Measurements from ENCODE around the gene ARHGAP44. TPM values are rescaled to one million over a fixed set of nuclear protein-coding genes. Genes with fewer than 3 reads are reported as not detected.

Gene ARHGAP44
- total and polyA plus RNA-seq, 10 donors = 0.54 to 2.6 (median 1.6) TPM

DNA sequence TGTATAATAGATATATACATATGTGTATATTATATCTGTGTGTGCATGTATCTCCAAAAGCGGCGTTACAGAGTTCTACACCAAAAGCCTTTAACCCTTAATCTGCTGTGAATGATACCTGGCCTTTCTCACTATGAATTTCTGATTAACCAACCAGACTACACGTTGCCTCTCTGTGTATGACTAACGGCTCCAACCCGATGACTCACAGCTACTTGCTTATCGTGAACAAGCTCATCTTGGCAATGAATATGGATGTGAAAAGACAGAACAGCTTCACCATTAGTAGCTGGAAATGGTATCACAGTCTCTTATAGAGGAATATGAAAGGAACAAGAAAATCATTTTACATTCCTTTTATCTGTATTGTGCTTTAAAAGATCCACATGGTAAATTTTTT lies 23.8 kb upstream of the ARHGAP44 start:
- no peak for DNase-seq
- intact Hi-C loops (cut with DNase I; ENCODE audit: low total_unique reads) = no loop called here
- Histone ChIP-seq H3K36me3 (no peaks in the 10 kb centered on the region), H3K4me1 (no peaks in the 10 kb centered on the region), H3K27ac (no peak overlapping the region), H3K27me3 (replicated peaks in 1 of 7) (no peaks in the 10 kb centered on the region), H3K9me3 (no peaks in the 10 kb centered on the region), H3K4me3 (no peak overlapping the region)
- TF ChIP-seq POLR2A (IDR thresholded peaks at IDR 0.05) (no peak), POLR2AphosphoS5 (IDR thresholded peaks at IDR 0.05) (no peak), CTCF (IDR thresholded peaks at IDR 0.05 in 8 of 11, conservative IDR thresholded peaks at IDR 0.05 in 3 of 11) (no peak)
- WGBS, 5 donors = 54 to 79% (median 76%) methylated on average over 6 of the region's 6 CpGs

DNA sequence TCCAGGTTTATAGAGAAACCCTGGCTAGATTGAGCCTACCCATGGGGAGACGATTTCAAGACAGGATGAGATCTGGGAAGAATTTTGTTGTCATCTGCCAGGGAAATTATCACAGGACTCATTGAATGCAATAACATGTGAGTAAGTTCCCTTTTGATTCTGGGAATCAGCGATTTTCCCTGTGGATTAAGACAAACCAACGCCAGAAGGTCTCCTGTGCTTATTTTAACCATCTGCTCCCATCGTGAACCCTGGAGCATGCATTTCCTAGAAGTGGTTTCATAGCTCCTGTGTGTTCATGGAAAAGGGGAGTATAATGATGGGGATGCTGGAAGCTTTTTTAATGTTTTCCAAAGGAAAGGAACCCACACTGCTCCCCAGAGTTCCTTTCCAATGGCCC lies 21.0 kb upstream of the ARHGAP44 start:
- Histone ChIP-seq H3K27ac (no peak overlapping the region), H3K9me3 (no peaks in the 10 kb centered on the region), H3K4me1 (no peaks in the 10 kb centered on the region), H3K27me3 (replicated peaks in 1 of 7) (no peaks in the 10 kb centered on the region), H3K36me3 (no peaks in the 10 kb centered on the region), H3K4me3 (no peak overlapping the region)
- TF ChIP-seq POLR2AphosphoS5 (IDR thresholded peaks at IDR 0.05) (no peak), CTCF (IDR thresholded peaks at IDR 0.05 in 8 of 11, conservative IDR thresholded peaks at IDR 0.05 in 3 of 11) (no peak), POLR2A (IDR thresholded peaks at IDR 0.05) (no peak)
- no peak for DNase-seq
- intact Hi-C loops (cut with DNase I; ENCODE audit: low total_unique reads) = no loop called here
- WGBS, 5 donors = 61 to 85% (median 78%) methylated on average over 4 of the region's 4 CpGs

GRCh38 chr17:12769981-12770380 lies 19.3 kb upstream of the ARHGAP44 start:
- H3K27ac ChIP-seq = no peak overlapping the region
- 88 to 94% (median 93%) methylated on average over 6 of the region's 6 CpGs for WGBS, 5 donors
- intact Hi-C loops (cut with DNase I; ENCODE audit: low total_unique reads) = no loop called here
- H3K36me3 ChIP-seq = no peaks in the 10 kb centered on the region
- no peaks in the 10 kb centered on the region for H3K4me1 ChIP-seq
- H3K27me3 ChIP-seq (replicated peaks in 1 of 7) = no peaks in the 10 kb centered on the region
- H3K9me3 ChIP-seq = no peaks in the 10 kb centered on the region
- TF ChIP-seq CTCF (IDR thresholded peaks at IDR 0.05 in 8 of 11, conservative IDR thresholded peaks at IDR 0.05 in 3 of 11) (no peak), POLR2AphosphoS5 (IDR thresholded peaks at IDR 0.05) (no peak), POLR2A (IDR thresholded peaks at IDR 0.05) (no peak)
- no peak overlapping the region for H3K4me3 ChIP-seq
- no peak for DNase-seq

- Histone ChIP-seq H3K9me3 (no peaks in the 10 kb centered on the region), H3K4me3 (no peak overlapping the region), H3K4me1 (no peaks in the 10 kb centered on the region), H3K27me3 (replicated peaks in 1 of 7) (no peaks in the 10 kb centered on the region), H3K36me3 (no peaks in the 10 kb centered on the region), H3K27ac (no peak overlapping the region)
- intact Hi-C loops (cut with DNase I; ENCODE audit: low total_unique reads) = no loop called here
- WGBS, 5 donors = 38 to 66% (median 49%) methylated on average over 1 of the region's 1 CpG
- no peak for TF ChIP-seq POLR2A (IDR thresholded peaks at IDR 0.05)
- no peak for TF ChIP-seq POLR2AphosphoS5 (IDR thresholded peaks at IDR 0.05)
- TF ChIP-seq CTCF (IDR thresholded peaks at IDR 0.05 in 8 of 11, conservative IDR thresholded peaks at IDR 0.05 in 3 of 11) = no peak
- no peak for DNase-seq
Observed at GRCh38 chr17:12773153-12773552, 16.1 kb upstream of the ARHGAP44 start.

Measured in spleen (tissue), 11 donors.